HepG2 (cell line): ENCODE data around the gene ARL15. TPM values are rescaled to one million over a fixed set of nuclear protein-coding genes. Genes with fewer than 3 reads are reported as not detected.

ENCODE experiments used
- ATAC-seq: fragments of 200-7000 bp; cut with Tn5 transposase; 3 replicates; pipeline ENCODE4 v1.9.1; 2020; ENCODE audit warnings: mild to moderate bottlenecking, moderate library complexity
- BruUV-seq: library from RNA; stranded (reverse); fragments of 400-500 nt; replicated peaks from 2 replicates; lab custom pipeline; 2021; lab: Mats Ljungman, UMichigan
- CTCF ChIA-PET: fragments of 300-600 bp; formaldehyde crosslinking; extraction: SDS; loops from one replicate; lab custom pipeline; 2021; ENCODE audit warnings: low total read pairs, inconsistent platforms, low intra/inter-chr PET ratio; lab: Yijun Ruan, JAX
- POLR2A ChIA-PET: fragments of 350-600 bp; sonication (Branson Sonifier 250); formaldehyde crosslinking; loops from one replicate; lab custom pipeline; 2020; ENCODE audit warnings: antibody characterized with exemption, inconsistent platforms; lab: Yijun Ruan, JAX
- DNase-seq: peaks from one replicate; pipeline ENCODE4 v3.0.0-alpha.2; 2015; ENCODE audit warnings: low spot score
- FAIRE-seq: peaks from 3 replicates; lab custom pipeline; 2011; peaks lifted over from hg19 to GRCh38; lab: Jason Lieb, UNC
- H2AFZ ChIP-seq: one replicate; pipeline ENCODE4 v1.6.1; 2011; ENCODE audit warnings: low read length, inconsistent platforms
- H3K27ac ChIP-seq: fragments of 300-600 bp; 3 replicates; pipeline ENCODE4 v1.8.0; 2011; ENCODE audit warnings: mixed run types, mild to moderate bottlenecking, mixed read lengths, low read length, inconsistent platforms; ENCODE audit not compliant: insufficient read depth; ENCODE audit errors: extremely low read length
- H3K27me3 ChIP-seq, 2 experiments: fragments of 200-600 bp in 1 of 2; 2 replicates in 1 of 2; 3 replicates in 1 of 2; pipeline versions ENCODE4 v1.6.0 to v1.8.0; 2011; ENCODE audit warnings: low read length in 2 of 2, mild to moderate bottlenecking in 2 of 2, moderate library complexity in 2 of 2, inconsistent platforms in 1 of 2; ENCODE audit not compliant: insufficient read depth in 2 of 2, control insufficient read depth in 1 of 2
- H3K36me3 ChIP-seq, 2 experiments: fragments of 200-600 bp in 1 of 2; replicated peaks in 1 of 2; 2 replicates in 1 of 2; 3 replicates in 1 of 2; pipeline versions ENCODE4 v1.5.1 to v1.8.0; 2011; ENCODE audit warnings: low read length in 2 of 2, inconsistent platforms in 1 of 2; ENCODE audit not compliant: insufficient read depth in 2 of 2, control insufficient read depth in 1 of 2
- H3K4me1 ChIP-seq: 2 replicates; pipeline ENCODE4 v1.5.1; 2012; ENCODE audit warnings: low read length, inconsistent platforms; ENCODE audit not compliant: insufficient read depth
- H3K4me2 ChIP-seq: 2 replicates; pipeline ENCODE4 v1.6.0; 2011; ENCODE audit warnings: low read depth, low read length, inconsistent platforms
- H3K4me3 ChIP-seq, 3 experiments: fragments of 200-600 bp in 1 of 3; sonication (generic), shearing (Covaris generic) in 1 of 3; replicated peaks in 1 of 3; 2 replicates each; pipeline ENCODE4 v1.5.1; 2011 to 2016; ENCODE audit warnings: low read length in 3 of 3, inconsistent platforms in 2 of 3, low read depth in 2 of 3, mild to moderate bottlenecking in 2 of 3, control low read depth in 1 of 3, mixed read lengths in 1 of 3; ENCODE audit not compliant: insufficient read depth in 1 of 3
- H3K79me2 ChIP-seq: one replicate; pipeline ENCODE4 v1.6.1; 2011; ENCODE audit warnings: low read length, inconsistent platforms; ENCODE audit not compliant: insufficient read depth
- H3K9ac ChIP-seq: 2 replicates; pipeline ENCODE4 v1.6.0; 2011; ENCODE audit warnings: mild to moderate bottlenecking, low read depth, low read length, inconsistent platforms; ENCODE audit not compliant: insufficient read depth
- H3K9me3 ChIP-seq: 2 replicates; pipeline ENCODE4 v1.5.1; 2012; ENCODE audit warnings: mild to moderate bottlenecking, low read length
- H4K20me1 ChIP-seq: 2 replicates; pipeline ENCODE4 v1.6.0; 2011; ENCODE audit warnings: inconsistent platforms, mild to moderate bottlenecking, low read length, moderate library complexity; ENCODE audit not compliant: insufficient read depth
- CHCHD3 ChIP-seq: sonication (generic); formaldehyde crosslinking; IDR thresholded peaks from 2 replicates; pipeline ENCODE4 v1.8.0; 2022; ENCODE audit warnings: mild to moderate bottlenecking, missing genetic modification reagents, moderate library complexity
- FOXA3 ChIP-seq: IDR thresholded peaks from 2 replicates; pipeline ENCODE4 v1.6.1; 2016; ENCODE audit warnings: missing genetic modification reagents, missing compliant biosample characterization
- KLF16 ChIP-seq, 2 experiments: sonication (generic) in 1 of 2; formaldehyde crosslinking in 1 of 2; IDR thresholded peaks; 2 replicates each; pipeline versions ENCODE4 v1.6.1 to v1.8.0; 2016 to 2023; ENCODE audit warnings: missing genetic modification reagents in 2 of 2, missing compliant biosample characterization in 1 of 2
- LBX2 ChIP-seq: sonication (generic); formaldehyde crosslinking; IDR thresholded peaks from 2 replicates; pipeline ENCODE4 v1.5.0; 2020; ENCODE audit warnings: missing genetic modification reagents, mild to moderate bottlenecking, borderline replicate concordance
- SP140L ChIP-seq: sonication (generic); formaldehyde crosslinking; IDR thresholded peaks from 2 replicates; pipeline ENCODE4 v1.4.0; 2020; ENCODE audit warnings: missing genetic modification reagents, borderline replicate concordance
- ZBTB40 ChIP-seq, 2 experiments: fragments of 450-650 bp in 1 of 2; sonication (generic) in 1 of 2; formaldehyde crosslinking in 1 of 2; IDR thresholded peaks; 2 replicates each; pipeline versions ENCODE4 v1.6.1 to v1.8.0; 2016 to 2022; ENCODE audit warnings: antibody characterized with exemption in 1 of 2, mild to moderate bottlenecking in 1 of 2, missing genetic modification reagents in 1 of 2
- ZFAT ChIP-seq: sonication (generic); formaldehyde crosslinking; conservative IDR thresholded peaks from 2 replicates; pipeline ENCODE4 v1.8.1; 2023; ENCODE audit warnings: missing genetic modification reagents, inconsistent platforms
- ZFP36L1 ChIP-seq: sonication (generic); formaldehyde crosslinking; IDR thresholded peaks from 2 replicates; pipeline ENCODE4 v1.8.0; 2022; ENCODE audit warnings: mild to moderate bottlenecking, missing genetic modification reagents, moderate library complexity
- ZNF75D ChIP-seq: sonication (generic); formaldehyde crosslinking; IDR thresholded peaks from 2 replicates; pipeline ENCODE4 v1.8.1; 2023; ENCODE audit warnings: missing genetic modification reagents, mild to moderate bottlenecking, borderline replicate concordance
- ZNF879 ChIP-seq: sonication (generic); formaldehyde crosslinking; IDR thresholded peaks from 2 replicates; pipeline ENCODE4 v1.8.1; 2023; ENCODE audit warnings: missing genetic modification reagents
- WGBS: methylation state at CpG from one replicate; pipeline ENCODE4 v1.1.6; 2017; ENCODE audit warnings: low lambda C conversion rate; 5-methylcytosine and 5-hydroxymethylcytosine counted together
- in situ Hi-C: cut with HindIII; loops from 2 replicates; pipeline ENCODE4 v1.10.0; 2017; ENCODE audit warnings: low pct_unique_long_range_greater_than_20kb; ENCODE audit not compliant: extremely low pct_ligation_motif_present
- intact Hi-C: fragments of 100-400 bp; cut with micrococcal nuclease; formaldehyde crosslinking; loops from one replicate; pipeline ENCODE4 v1.10.0; 2022; ENCODE audit not compliant: unreplicated experiment
- polyA plus RNA-seq, 8 experiments: library from polyadenylated mRNA; depleted of rRNA in 3 of 8; stranded (reverse) in 7 of 8; unstranded in 1 of 8; fragments of >200 nt; fragmentation: Illumina TruSeq in 4 of 8; extraction: Trizol in 4 of 8; gene quantifications; 2 replicates each; pipeline versions ENCODE4 v1.2.1 to v1.2.3, GENCODE V29; 2011 to 2016; ENCODE audit warnings: low read depth in 4 of 8, missing spikeins in 1 of 8, mixed read lengths in 1 of 8; ENCODE audit not compliant: insufficient read depth in 1 of 8
- total RNA-seq, 5 experiments: library from RNA; depleted of rRNA; stranded (reverse); fragments of >200 nt; fragmentation: Illumina TruSeq; extraction: Trizol; gene quantifications; 2 replicates each; pipeline ENCODE4 v1.2.3, GENCODE V29; 2016; ENCODE audit warnings: low read depth in 1 of 5
- TF ChIP-seq, protein P1 (sequence below): sonication (generic); formaldehyde crosslinking; conservative IDR thresholded peaks from 2 replicates; pipeline ENCODE4 v1.8.0; 2022; ENCODE audit warnings: low read depth, missing genetic modification reagents

The ARL15 gene
- total and polyA plus RNA-seq, 2 of the 13 experiments (the other 11 are each of a cell fraction or from before 2014, with no cell fraction given) = 2.5 to 7.7 TPM

DNA sequence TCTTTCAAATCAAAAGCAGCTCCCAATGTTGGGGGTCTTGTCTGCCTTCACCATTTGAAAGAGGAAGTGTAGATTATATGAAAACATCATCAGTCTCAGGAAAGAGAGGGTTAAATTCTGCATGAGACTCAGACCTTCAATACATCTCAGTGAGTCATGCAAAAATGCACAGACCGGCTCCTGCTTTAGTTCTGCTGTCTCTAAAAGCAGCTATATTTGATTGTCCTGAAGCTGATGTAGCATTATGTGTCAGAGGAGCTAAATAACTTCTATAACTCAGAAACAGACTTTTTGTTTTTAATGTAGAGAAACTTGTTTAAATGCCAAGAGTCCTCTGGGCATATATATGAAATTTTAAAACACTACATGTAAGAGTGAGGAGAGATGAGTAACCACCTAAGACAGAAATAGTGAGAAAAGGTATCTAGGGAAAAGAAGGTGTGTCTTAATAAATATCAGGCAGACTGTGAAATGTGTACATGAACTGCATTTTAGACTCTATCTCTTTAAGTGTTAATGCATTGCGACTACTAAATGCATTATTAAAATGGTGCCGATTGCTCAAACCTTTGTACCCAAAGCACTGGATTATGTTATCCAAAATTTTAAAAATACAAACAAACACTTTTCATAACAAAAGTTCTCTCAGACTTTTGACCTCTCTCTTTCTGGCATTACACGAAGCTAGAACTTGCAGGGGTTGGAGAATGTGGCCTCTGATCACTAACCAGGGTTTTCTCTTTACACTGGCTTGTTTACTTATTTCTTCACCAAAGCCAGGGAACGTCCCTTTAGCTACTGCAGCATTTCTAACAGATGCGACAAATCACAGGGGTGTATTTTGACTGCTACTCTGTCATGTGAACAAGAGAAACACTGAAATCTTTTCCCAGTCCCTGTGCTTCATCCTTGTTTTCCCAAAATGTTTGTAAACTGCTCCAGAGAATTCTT is 302.3 kb downstream of the ARL15 start:
- Histone ChIP-seq H3K9me3 (no peaks in the 10 kb centered on the region), H2AFZ (no peak overlapping the region), H3K27me3 (no peaks in the 10 kb centered on the region), H3K79me2 (no peaks in the 10 kb centered on the region), H4K20me1 (no peaks in the 10 kb centered on the region), H3K27ac (peak overlapping the region; percentile 68), H3K9ac (peak overlapping the region; percentile 6; the same call in 1 of the 2 replicates), H3K4me3 (peak overlapping the region in 2 of 3 experiments; percentile 14 to 30; a peak in 1 of 6 replicates), H3K36me3 (no peaks in the 10 kb centered on the region), H3K4me1 (peaks cover 38% of the 10 kb centered on the region), H3K4me2 (peak overlapping the region; percentile 53)
- no TSS peak for BruUV-seq
- intact Hi-C loops = no loop called here
- POLR2A ChIA-PET = no interaction called here
- in situ Hi-C loops = no loop called here
- WGBS = 3% methylated on average over 6 of the region's 6 CpGs
- FAIRE-seq (peak; percentile 89), DNase-seq (peak; percentile 89), ATAC-seq (peak; percentile 99)
- CTCF ChIA-PET = no interaction called here
- TF ChIP-seq CHCHD3 (CRISPR knock-in tag) (no peak), ZFAT (CRISPR knock-in tag) (no peak), ZFP36L1 (CRISPR knock-in tag) (no peak), SP140L (no peak), KLF16 (CRISPR knock-in tag; IDR thresholded peaks at IDR 0.05) (0 out of 4 replicates have a peak, but pooled peaks of 1 of the 2 experiments have one; percentile 34), FOXA3 (peak; percentile 98), LBX2 (CRISPR knock-in tag) (no peak), ZNF879 (CRISPR knock-in tag) (no peak), ZNF75D (no peak), ZBTB40 (IDR thresholded peaks at IDR 0.05) (no peak), ZBTB40 (CRISPR knock-in tag; IDR thresholded peaks at IDR 0.05) (no peak)
- TF ChIP-seq, protein P1, sequence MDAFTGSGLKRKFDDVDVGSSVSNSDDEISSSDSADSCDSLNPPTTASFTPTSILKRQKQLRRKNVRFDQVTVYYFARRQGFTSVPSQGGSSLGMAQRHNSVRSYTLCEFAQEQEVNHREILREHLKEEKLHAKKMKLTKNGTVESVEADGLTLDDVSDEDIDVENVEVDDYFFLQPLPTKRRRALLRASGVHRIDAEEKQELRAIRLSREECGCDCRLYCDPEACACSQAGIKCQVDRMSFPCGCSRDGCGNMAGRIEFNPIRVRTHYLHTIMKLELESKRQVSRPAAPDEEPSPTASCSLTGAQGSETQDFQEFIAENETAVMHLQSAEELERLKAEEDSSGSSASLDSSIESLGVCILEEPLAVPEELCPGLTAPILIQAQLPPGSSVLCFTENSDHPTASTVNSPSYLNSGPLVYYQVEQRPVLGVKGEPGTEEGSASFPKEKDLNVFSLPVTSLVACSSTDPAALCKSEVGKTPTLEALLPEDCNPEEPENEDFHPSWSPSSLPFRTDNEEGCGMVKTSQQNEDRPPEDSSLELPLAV (CRISPR knock-in tag) = no peak
